ENCODE data around the gene ICE2.

Gene ICE2

GRCh38 chr15:60374628-60375081, 104.3 kb downstream of the ICE2 start:
- no peaks in the 10 kb centered on the region for H3K9me3 ChIP-seq
- H3K4me3 ChIP-seq, result no peak overlapping the region
- no peak for TF ChIP-seq Cebpa-rat (IDR thresholded peaks at IDR 0.05)
- H3K4me2 ChIP-seq, result no peak overlapping the region
- no peaks in the 10 kb centered on the region for H4K20me1 ChIP-seq
- H3K27ac ChIP-seq, result no peak overlapping the region
- H3K27me3 ChIP-seq, result no peaks in the 10 kb centered on the region
- H3K36me3 ChIP-seq, result peaks cover 33% of the 10 kb centered on the region
- no peaks in the 10 kb centered on the region for H3K4me1 ChIP-seq
- no peak overlapping the region for H3K9ac ChIP-seq

- Histone ChIP-seq H4K20me1 (no peaks in the 10 kb centered on the region), H3K4me2 (no peak overlapping the region), H3K9ac (no peak overlapping the region), H3K4me3 (no peak overlapping the region), H3K27me3 (no peaks in the 10 kb centered on the region), H3K27ac (no peak overlapping the region), H3K9me3 (no peaks in the 10 kb centered on the region), H3K36me3 (peaks cover 29% of the 10 kb centered on the region), H3K4me1 (no peaks in the 10 kb centered on the region)
- TF ChIP-seq Cebpa-rat (IDR thresholded peaks at IDR 0.05), result no peak
These were observed 104.7 kb downstream of the ICE2 start for GRCh38 chr15:60374209-60374608.

GRCh38 chr15:60373745-60374144, 105.2 kb downstream of the ICE2 start:
- no peaks in the 10 kb centered on the region for H4K20me1 ChIP-seq
- H3K27ac ChIP-seq, result no peak overlapping the region
- H3K27me3 ChIP-seq, result no peaks in the 10 kb centered on the region
- no peaks in the 10 kb centered on the region for H3K4me1 ChIP-seq
- no peak for TF ChIP-seq Cebpa-rat (IDR thresholded peaks at IDR 0.05)
- no peak overlapping the region for H3K4me3 ChIP-seq
- no peak overlapping the region for H3K9ac ChIP-seq
- H3K9me3 ChIP-seq, result no peaks in the 10 kb centered on the region
- no peak overlapping the region for H3K4me2 ChIP-seq
- H3K36me3 ChIP-seq, result peaks cover 29% of the 10 kb centered on the region

- Histone ChIP-seq H3K27me3 (no peaks in the 10 kb centered on the region), H4K20me1 (no peaks in the 10 kb centered on the region), H3K9ac (no peak overlapping the region), H3K9me3 (no peaks in the 10 kb centered on the region), H3K36me3 (peaks cover 27% of the 10 kb centered on the region), H3K4me2 (no peak overlapping the region), H3K4me3 (no peak overlapping the region), H3K4me1 (no peaks in the 10 kb centered on the region), H3K27ac (no peak overlapping the region)
- TF ChIP-seq Cebpa-rat (IDR thresholded peaks at IDR 0.05), result no peak
These were observed 105.6 kb downstream of the ICE2 start for GRCh38 chr15:60373327-60373726.

- H3K27ac ChIP-seq, result no peak overlapping the region
- H4K20me1 ChIP-seq, result no peaks in the 10 kb centered on the region
- H3K4me1 ChIP-seq, result no peaks in the 10 kb centered on the region
- no peak for TF ChIP-seq Cebpa-rat (IDR thresholded peaks at IDR 0.05)
- no peaks in the 10 kb centered on the region for H3K27me3 ChIP-seq
- H3K9me3 ChIP-seq, result no peaks in the 10 kb centered on the region
- peaks cover 27% of the 10 kb centered on the region for H3K36me3 ChIP-seq
- no peak overlapping the region for H3K9ac ChIP-seq
- H3K4me3 ChIP-seq, result no peak overlapping the region
- H3K4me2 ChIP-seq, result no peak overlapping the region
These were observed 106.2 kb downstream of the ICE2 start for GRCh38 chr15:60372756-60373155.

- H3K27me3 ChIP-seq, result no peaks in the 10 kb centered on the region
- H3K4me3 ChIP-seq, result no peak overlapping the region
- no peaks in the 10 kb centered on the region for H4K20me1 ChIP-seq
- no peaks in the 10 kb centered on the region for H3K4me1 ChIP-seq
- peaks cover 27% of the 10 kb centered on the region for H3K36me3 ChIP-seq
- no peak overlapping the region for H3K9ac ChIP-seq
- no peak overlapping the region for H3K4me2 ChIP-seq
- no peak for TF ChIP-seq Cebpa-rat (IDR thresholded peaks at IDR 0.05)
- H3K9me3 ChIP-seq, result no peaks in the 10 kb centered on the region
- no peak overlapping the region for H3K27ac ChIP-seq
These were observed 106.7 kb downstream of the ICE2 start for GRCh38 chr15:60372227-60372626.

- Histone ChIP-seq H4K20me1 (no peaks in the 10 kb centered on the region), H3K4me3 (no peak overlapping the region), H3K27ac (no peak overlapping the region), H3K27me3 (no peaks in the 10 kb centered on the region), H3K36me3 (peaks cover 21% of the 10 kb centered on the region), H3K9ac (no peak overlapping the region), H3K9me3 (no peaks in the 10 kb centered on the region), H3K4me2 (no peak overlapping the region), H3K4me1 (no peaks in the 10 kb centered on the region)
- no peak for TF ChIP-seq Cebpa-rat (IDR thresholded peaks at IDR 0.05)
These were observed 107.5 kb downstream of the ICE2 start for GRCh38 chr15:60371175-60372051.

- Histone ChIP-seq H3K27ac (no peak overlapping the region), H3K9me3 (no peaks in the 10 kb centered on the region), H3K4me1 (no peaks in the 10 kb centered on the region), H3K36me3 (peaks cover 20% of the 10 kb centered on the region; the same call in 1 of the 2 replicates), H3K9ac (no peak overlapping the region), H3K4me2 (no peak overlapping the region), H3K27me3 (no peaks in the 10 kb centered on the region), H4K20me1 (no peaks in the 10 kb centered on the region), H3K4me3 (no peak overlapping the region)
- no peak for TF ChIP-seq Cebpa-rat (IDR thresholded peaks at IDR 0.05)
These were observed 108.1 kb downstream of the ICE2 start for GRCh38 chr15:60370869-60371136.

- Histone ChIP-seq H3K4me1 (no peaks in the 10 kb centered on the region), H3K27ac (no peak overlapping the region), H4K20me1 (no peaks in the 10 kb centered on the region), H3K4me3 (no peak overlapping the region), H3K4me2 (no peak overlapping the region), H3K27me3 (no peaks in the 10 kb centered on the region), H3K36me3 (peaks cover 20% of the 10 kb centered on the region; the same call in 1 of the 2 replicates), H3K9me3 (peaks cover 2% of the 10 kb centered on the region; the same call in 1 of the 2 replicates), H3K9ac (no peak overlapping the region)
- no peak for TF ChIP-seq Cebpa-rat (IDR thresholded peaks at IDR 0.05)
These were observed 108.7 kb downstream of the ICE2 start for GRCh38 chr15:60370105-60370868.

- Histone ChIP-seq H3K27me3 (no peaks in the 10 kb centered on the region), H3K4me1 (no peaks in the 10 kb centered on the region), H3K9me3 (peaks cover 7% of the 10 kb centered on the region; the same call in 1 of the 2 replicates), H3K4me3 (no peak overlapping the region), H3K4me2 (no peak overlapping the region), H4K20me1 (no peaks in the 10 kb centered on the region), H3K27ac (no peak overlapping the region), H3K36me3 (peaks cover 20% of the 10 kb centered on the region; the same call in 1 of the 2 replicates), H3K9ac (no peak overlapping the region)
- TF ChIP-seq Cebpa-rat (IDR thresholded peaks at IDR 0.05), result no peak
These were observed 109.2 kb downstream of the ICE2 start for GRCh38 chr15:60369696-60370095.

Measured in BLaER1 (cell line).